Esophagus muscularis mucosa (tissue), 4 donors: ENCODE measurements around the gene AUTS2. TPM values are rescaled to one million over a fixed set of nuclear protein-coding genes. Genes with fewer than 3 reads are reported as not detected.

ENCODE experiments used
- DNase-seq: peaks from one replicate; pipeline ENCODE4 v3.0.0-alpha.2; 2017; ENCODE audit errors: extremely low spot score
- H3K27ac ChIP-seq, 4 donors: fragments of 200-600 bp; sonication (generic); replicated peaks in 1 of 4; 1 replicate in 3 of 4; 2 replicates in 1 of 4; pipeline ENCODE4 v1.5.1; 2016 to 2019; ENCODE audit warnings: mild to moderate bottlenecking in 1 of 4
- H3K27me3 ChIP-seq, 4 donors: fragments of 200-600 bp; sonication (generic); one replicate each; pipeline versions ENCODE4 v1.5.1 to v1.6.0; 2016 to 2019
- H3K36me3 ChIP-seq, 4 donors: fragments of 200-600 bp; sonication (generic); one replicate each; pipeline ENCODE4 v1.5.1; 2016 to 2019
- H3K4me1 ChIP-seq, 4 donors: fragments of 200-600 bp; sonication (generic); one replicate each; pipeline ENCODE4 v1.5.1; 2016 to 2019
- H3K4me3 ChIP-seq, 4 donors: fragments of 200-600 bp; sonication (generic); 1 replicate in 2 of 4; 2 replicates in 2 of 4; pipeline ENCODE4 v1.5.1; 2016 to 2019; ENCODE audit warnings: mild to moderate bottlenecking in 4 of 4, moderate library complexity in 1 of 4
- H3K9me3 ChIP-seq, 4 donors: fragments of 200-600 bp; sonication (generic); 1 replicate in 3 of 4; 2 replicates in 1 of 4; pipeline ENCODE4 v1.5.1; 2016 to 2019
- CTCF ChIP-seq, 3 experiments: fragments of 200-600 bp in 2 of 3; fragments of 450-650 bp in 1 of 3; sonication (generic) in 2 of 3; IDR thresholded peaks; one replicate each; pipeline ENCODE4 v1.5.1; 2017 to 2019; ENCODE audit warnings: antibody characterized with exemption in 3 of 3, mild to moderate bottlenecking in 2 of 3, moderate library complexity in 1 of 3
- EP300 ChIP-seq: sonication (generic); formaldehyde crosslinking; IDR thresholded peaks from one replicate; pipeline ENCODE4 v1.6.1; 2017; ENCODE audit warnings: antibody characterized with exemption
- POLR2A ChIP-seq: fragments of 450-650 bp; IDR thresholded peaks from one replicate; pipeline ENCODE4 v1.6.1; 2017; ENCODE audit warnings: antibody characterized with exemption, moderate library complexity, mild to moderate bottlenecking, low read depth
- POLR2AphosphoS5 ChIP-seq, 2 donors: sonication (generic); formaldehyde crosslinking; IDR thresholded peaks; one replicate each; pipeline ENCODE4 v1.6.1; 2017; ENCODE audit warnings: antibody characterized with exemption in 2 of 2
- WGBS: methylation state at CpG from one replicate; pipeline ENCODE4 v1.1.5; 2018; 5-methylcytosine and 5-hydroxymethylcytosine counted together
- intact Hi-C: fragments of 100-400 bp; cut with DNase I; formaldehyde crosslinking; loops from one replicate; pipeline ENCODE4 v1.15.1; 2023
- total RNA-seq, 4 donors: library from RNA; depleted of rRNA; stranded (reverse); fragments of >200 nt; gene quantifications; one replicate each; pipeline versions ENCODE4 v1.1.0 to v1.2.1, GENCODE V29; 2016

The AUTS2 gene
- total RNA-seq, 4 donors from 2014 or later, result 18.5 to 44.9 (median 34.2) TPM

- no peaks in the 10 kb centered on the region for H3K27me3 ChIP-seq
- H3K27ac ChIP-seq, result no peak overlapping the region
- TF ChIP-seq CTCF (IDR thresholded peaks at IDR 0.05), result no peak
- TF ChIP-seq POLR2AphosphoS5 (IDR thresholded peaks at IDR 0.05), result no peak
- TF ChIP-seq POLR2A, result no peak
- no peak for TF ChIP-seq EP300
- H3K9me3 ChIP-seq, result no peaks in the 10 kb centered on the region
- intact Hi-C loops, result no loop called here
- no peaks in the 10 kb centered on the region for H3K36me3 ChIP-seq
- DNase-seq, result no peak
- H3K4me1 ChIP-seq, result peaks cover 5 to 34% (median 17%) of the 10 kb centered on the region in 4 donors
- 80% methylated on average over 7 of the region's 7 CpGs for WGBS
- H3K4me3 ChIP-seq, result no peak overlapping the region
Measured at GRCh38 chr7:70492625-70493024, 894.4 kb downstream of the AUTS2 start.

GRCh38 chr7:70494225-70495032, 896.2 kb downstream of the AUTS2 start:
- intact Hi-C loops, result no loop called here
- 62% methylated on average over 6 of the region's 6 CpGs for WGBS
- TF ChIP-seq POLR2A (no peak), POLR2AphosphoS5 (IDR thresholded peaks at IDR 0.05) (no peak), EP300 (no peak), CTCF (IDR thresholded peaks at IDR 0.05) (no peak)

GRCh38 chr7:70495033-70495376, 896.7 kb downstream of the AUTS2 start:
- no peaks in the 10 kb centered on the region for H3K9me3 ChIP-seq
- 65% methylated on average over 3 of the region's 3 CpGs for WGBS

More at GRCh38 chr7:70494225-70495032, 896.2 kb downstream of the AUTS2 start:
- Histone ChIP-seq H3K4me1 (peaks cover 5 to 50% (median 30%) of the 10 kb centered on the region in 4 donors), H3K36me3 (no peaks in the 10 kb centered on the region), H3K9me3 (no peaks in the 10 kb centered on the region), H3K27ac (no peak overlapping the region), H3K27me3 (no peaks in the 10 kb centered on the region), H3K4me3 (no peak overlapping the region)
- no peak for DNase-seq

DNA sequence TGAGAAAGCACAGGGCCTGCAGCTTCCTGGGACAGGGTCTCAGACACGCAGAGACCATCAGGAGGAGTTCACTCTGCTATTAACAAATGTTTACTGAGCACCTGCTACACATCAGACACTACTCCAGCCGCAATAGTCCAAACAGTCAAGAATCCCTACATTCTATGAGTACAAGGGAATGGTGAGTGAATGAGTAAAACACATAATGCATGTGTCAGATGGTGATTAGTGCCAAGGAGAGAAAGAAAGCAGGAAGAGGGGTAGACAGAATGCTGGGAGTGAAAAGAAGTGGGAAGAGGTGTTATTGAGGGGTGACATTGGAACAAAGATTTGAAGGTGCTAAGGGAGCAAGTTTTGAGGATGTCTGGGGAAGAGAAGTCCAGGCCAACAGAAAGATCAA, 899.5 kb downstream of the AUTS2 start:
- Histone ChIP-seq H3K36me3 (no peaks in the 10 kb centered on the region), H3K4me1 (peaks cover 0 to 38% (median 24%) of the 10 kb centered on the region in 4 donors), H3K4me3 (no peak overlapping the region), H3K27me3 (no peaks in the 10 kb centered on the region), H3K9me3 (no peaks in the 10 kb centered on the region), H3K27ac (no peak overlapping the region)
- DNase-seq, result no peak
- WGBS, result 75% methylated on average over 2 of the region's 2 CpGs
- intact Hi-C loops, result no loop called here
- no peak for TF ChIP-seq EP300

More at GRCh38 chr7:70495033-70495376, 896.7 kb downstream of the AUTS2 start:
- H3K27ac ChIP-seq, result no peak overlapping the region
- H3K27me3 ChIP-seq, result no peaks in the 10 kb centered on the region
- intact Hi-C loops, result no loop called here
- H3K36me3 ChIP-seq, result no peaks in the 10 kb centered on the region
- H3K4me1 ChIP-seq, result peaks cover 0 to 46% (median 24%) of the 10 kb centered on the region in 4 donors
- no peak for TF ChIP-seq POLR2AphosphoS5 (IDR thresholded peaks at IDR 0.05)
- no peak for TF ChIP-seq POLR2A
- no peak for TF ChIP-seq EP300
- no peak for TF ChIP-seq CTCF (IDR thresholded peaks at IDR 0.05)
- no peak overlapping the region for H3K4me3 ChIP-seq
- DNase-seq, result no peak

GRCh38 chr7:70498232-70498992, 900.1 kb downstream of the AUTS2 start:
- whole genome bisulfite sequencing, result 49% methylated on average over 5 of the region's 5 CpGs
- H3K4me3 ChIP-seq, result no peak overlapping the region
- H3K36me3 ChIP-seq, result no peaks in the 10 kb centered on the region
- H3K27ac ChIP-seq, result no peak overlapping the region
- no peaks in the 10 kb centered on the region for H3K9me3 ChIP-seq
- intact Hi-C loops, result no loop called here
- TF ChIP-seq POLR2AphosphoS5 (IDR thresholded peaks at IDR 0.05) (no peak), CTCF (IDR thresholded peaks at IDR 0.05) (no peak), POLR2A (no peak), EP300 (no peak)
- no peaks in the 10 kb centered on the region for H3K27me3 ChIP-seq
- peaks cover 0 to 38% (median 24%) of the 10 kb centered on the region in 4 donors for H3K4me1 ChIP-seq
- no peak for DNase-seq
